ENCODE measurements around the gene PPM1J.

DNA sequence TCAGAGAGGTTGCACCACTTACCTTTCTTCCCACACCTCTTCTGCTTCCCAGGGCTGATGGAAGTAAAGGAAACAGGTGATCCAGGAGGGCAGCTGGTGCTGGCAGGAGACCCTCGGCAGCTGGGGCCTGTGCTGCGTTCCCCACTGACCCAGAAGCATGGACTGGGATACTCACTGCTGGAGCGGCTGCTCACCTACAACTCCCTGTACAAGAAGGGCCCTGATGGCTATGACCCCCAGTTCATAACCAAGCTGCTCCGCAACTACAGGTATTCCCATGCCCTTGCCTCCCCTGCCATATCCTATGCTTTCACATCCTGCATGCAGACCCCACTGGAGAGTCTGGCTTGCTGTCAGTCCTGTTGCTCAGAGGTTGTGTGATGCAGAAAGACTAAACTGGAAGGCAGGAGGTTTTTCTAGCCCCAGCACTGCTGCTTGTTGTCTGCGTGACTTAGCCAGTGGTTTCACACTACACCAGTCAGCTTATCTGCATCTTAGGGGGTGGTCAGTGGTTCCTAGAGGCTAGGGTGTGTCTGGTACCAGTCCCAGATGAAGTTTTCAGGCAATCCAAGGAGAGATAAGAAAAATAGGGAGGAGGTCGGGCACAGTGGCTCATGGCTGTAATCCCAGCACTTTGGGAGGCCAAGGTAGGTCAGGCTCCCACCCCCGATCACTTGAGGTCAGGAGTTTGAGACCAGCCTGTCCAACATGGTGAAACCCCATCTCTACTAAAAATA lies 18.4 kb downstream of the PPM1J start:
- TF ChIP-seq GATA2 (IDR thresholded peaks at IDR 0.05; ENCODE audit: low read depth, low read length): no peak
- no peak for TF ChIP-seq GATA3 (IDR thresholded peaks at IDR 0.05; ENCODE audit: low read depth, low read length)
